ENCODE measurements around the gene TRAP1.

- TF ChIP-seq CTCF (IDR thresholded peaks at IDR 0.05 in 8 of 11, conservative IDR thresholded peaks at IDR 0.05 in 3 of 11) (no peak), POLR2AphosphoS5 (IDR thresholded peaks at IDR 0.05) (no peak), POLR2A (IDR thresholded peaks at IDR 0.05) (no peak)
Measured at GRCh38 chr16:3655030-3655395, 62.3 kb downstream of the TRAP1 start.
